ENCODE results near the gene MOV10L1.
"Not testable (repeated sequence)": the region's sequence is repeated elsewhere in the genome, so short reads cannot be mapped to it uniquely, and the experiment has no call there.

The MOV10L1 gene

GRCh38 chr22:50105208-50106100 is 15.6 kb downstream of the MOV10L1 start:
- no peak for DNase-seq (ENCODE audit: low spot score)

- no peak for DNase-seq (ENCODE audit: low spot score)
Observed at GRCh38 chr22:50107529-50107928, 17.7 kb downstream of the MOV10L1 start.

- DNase-seq (ENCODE audit: low spot score), result no peak
Observed at GRCh38 chr22:50111056-50111455, 21.2 kb downstream of the MOV10L1 start.

- DNase-seq (ENCODE audit: low spot score), result no peak
Observed at GRCh38 chr22:50112151-50113118, 22.6 kb downstream of the MOV10L1 start.

GRCh38 chr22:50114221-50115021 is 24.6 kb downstream of the MOV10L1 start:
- DNase-seq (ENCODE audit: low spot score), result no peak

GRCh38 chr22:50115693-50116092 is 25.9 kb downstream of the MOV10L1 start:
- no peak for DNase-seq (ENCODE audit: low spot score)

- DNase-seq (ENCODE audit: low spot score), result no peak
Observed at GRCh38 chr22:50117168-50117762, 27.5 kb downstream of the MOV10L1 start.

- DNase-seq (ENCODE audit: low spot score), result no peak
Observed at GRCh38 chr22:50118129-50118528, 28.3 kb downstream of the MOV10L1 start.

GRCh38 chr22:50118557-50119168 is 28.9 kb downstream of the MOV10L1 start:
- DNase-seq (ENCODE audit: low spot score), result no peak

- no peak for DNase-seq (ENCODE audit: low spot score)
Observed at GRCh38 chr22:50119169-50119767, 29.5 kb downstream of the MOV10L1 start.

- no peak for DNase-seq (ENCODE audit: low spot score)
Observed at GRCh38 chr22:50119768-50120251, 30.0 kb downstream of the MOV10L1 start.

GRCh38 chr22:50121202-50121740 is 31.5 kb downstream of the MOV10L1 start:
- no peak for DNase-seq (ENCODE audit: low spot score)

GRCh38 chr22:50123119-50123518 is 33.3 kb downstream of the MOV10L1 start:
- no peak for DNase-seq (ENCODE audit: low spot score)

GRCh38 chr22:50125029-50125428 is 35.2 kb downstream of the MOV10L1 start:
- DNase-seq (ENCODE audit: low spot score), result no peak

GRCh38 chr22:50129121-50129736 is 39.4 kb downstream of the MOV10L1 start:
- DNase-seq (ENCODE audit: low spot score), result no peak

- no peak for DNase-seq (ENCODE audit: low spot score)
Observed at GRCh38 chr22:50131894-50132293, 42.1 kb downstream of the MOV10L1 start.

GRCh38 chr22:50134481-50134880 is 44.7 kb downstream of the MOV10L1 start:
- DNase-seq (ENCODE audit: low spot score), result no peak

GRCh38 chr22:50136581-50137015 is 46.8 kb downstream of the MOV10L1 start:
- no peak for DNase-seq (ENCODE audit: low spot score)

- not testable (repeated sequence) for DNase-seq (ENCODE audit: low spot score)
Observed at GRCh38 chr22:50137277-50137676, 47.5 kb downstream of the MOV10L1 start.

- DNase-seq (ENCODE audit: low spot score), result no peak
Observed at GRCh38 chr22:50138041-50138440, 48.2 kb downstream of the MOV10L1 start.
